GM19328 (cell line): ENCODE results near the gene NAPG.
"Not testable (repeated sequence)": the region's sequence is repeated elsewhere in the genome, so short reads cannot be mapped to it uniquely, and the experiment has no call there.

Experiments used
- ATAC-seq: cut with Tn5 transposase; IDR thresholded peaks from one replicate; pipeline ENCODE4 v1.9.1; 2021; ENCODE audit warnings: mild to moderate bottlenecking, moderate library complexity; ENCODE audit not compliant: unreplicated experiment

NAPG gene

DNA sequence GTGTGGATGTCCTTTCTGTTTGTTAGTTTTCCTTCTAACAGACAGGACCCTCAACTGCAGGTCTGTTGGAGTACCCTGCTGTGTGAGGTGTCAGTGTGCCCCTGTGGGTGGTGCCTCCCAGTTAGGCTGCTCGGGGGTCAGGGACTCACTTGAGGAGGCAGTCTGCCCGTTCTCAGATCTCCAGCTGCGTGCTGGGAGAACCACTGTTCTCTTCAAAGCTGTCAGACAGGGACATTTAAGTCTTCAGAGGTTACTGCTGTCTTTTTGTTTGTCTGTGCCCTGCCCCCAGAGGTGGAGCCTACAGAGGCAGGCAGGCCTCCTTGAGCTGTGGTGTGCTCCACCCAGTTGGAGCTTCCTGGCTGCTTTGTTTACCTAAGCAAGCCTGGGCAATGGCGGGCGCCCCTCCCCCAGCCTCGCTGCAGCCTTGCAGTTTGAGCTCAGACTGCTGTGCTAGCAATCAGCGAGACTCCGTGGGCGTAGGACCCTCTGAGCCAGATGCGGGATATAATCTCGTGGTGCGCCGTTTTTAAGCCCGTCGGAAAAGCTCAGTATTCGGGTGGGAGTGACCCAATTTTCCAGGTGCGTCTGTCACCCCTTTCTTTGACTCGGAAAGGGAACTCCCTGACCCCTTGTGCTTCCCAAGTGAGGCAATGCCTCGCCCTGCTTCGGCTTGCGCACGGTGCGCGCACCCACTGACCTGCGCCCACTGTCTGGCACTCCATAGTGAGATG, 52.2 kb downstream of the NAPG start:
- ATAC-seq, result not testable (repeated sequence)

DNA sequence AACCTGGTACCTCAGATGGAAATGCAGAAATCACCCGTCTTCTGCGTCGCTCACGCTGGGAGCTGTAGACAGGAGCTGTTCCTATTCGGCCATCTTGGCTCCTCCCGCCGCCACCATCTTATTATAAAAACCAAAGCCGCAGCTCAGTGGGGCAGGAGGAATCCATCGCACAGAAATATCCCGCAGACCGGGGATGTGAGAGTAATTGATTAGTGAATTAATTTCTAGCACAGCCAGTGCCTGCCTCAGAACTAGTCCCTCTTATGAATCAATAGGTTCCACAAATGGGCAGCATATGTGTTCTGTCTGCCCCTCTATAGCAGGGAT, 52.7 kb downstream of the NAPG start:
- ATAC-seq, result not testable (repeated sequence)

DNA sequence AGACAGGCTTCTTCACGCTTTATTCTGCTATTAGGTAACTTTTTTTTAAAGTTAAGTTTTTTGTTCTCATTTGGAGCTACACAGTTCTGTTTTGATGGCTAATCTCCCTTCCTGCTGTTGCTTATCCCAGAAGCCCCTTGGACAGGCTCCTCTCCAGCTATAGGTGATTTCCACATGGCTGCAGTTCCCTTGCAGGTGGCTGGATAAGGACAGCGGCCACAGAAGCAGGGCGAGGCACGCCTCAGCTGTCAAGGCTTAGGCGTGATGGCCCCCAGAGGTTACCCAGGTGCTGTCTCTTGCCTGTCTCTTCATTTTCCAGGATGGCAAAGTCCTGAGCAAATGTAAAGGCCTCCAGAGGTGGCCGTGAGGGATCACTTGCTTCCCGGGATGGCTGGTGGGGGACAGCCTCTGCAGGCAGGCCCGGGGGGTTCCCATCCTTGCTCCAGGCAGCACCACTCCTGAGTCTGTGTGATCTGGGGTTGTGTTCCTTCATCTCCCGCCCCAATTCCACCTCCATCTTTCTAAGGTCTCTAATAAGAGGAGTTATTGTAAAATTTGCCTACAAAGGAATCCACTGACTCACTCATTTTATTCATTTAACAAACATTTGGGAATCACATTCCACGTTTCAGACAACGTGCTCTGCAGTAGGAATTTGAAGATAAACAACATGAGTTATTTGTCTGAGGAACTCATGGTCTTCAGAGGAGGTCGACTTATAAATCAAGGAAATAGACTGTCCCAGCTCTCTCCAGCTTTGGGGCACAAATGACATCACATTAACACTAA, 53.4 kb downstream of the NAPG start:
- no peak for ATAC-seq

DNA sequence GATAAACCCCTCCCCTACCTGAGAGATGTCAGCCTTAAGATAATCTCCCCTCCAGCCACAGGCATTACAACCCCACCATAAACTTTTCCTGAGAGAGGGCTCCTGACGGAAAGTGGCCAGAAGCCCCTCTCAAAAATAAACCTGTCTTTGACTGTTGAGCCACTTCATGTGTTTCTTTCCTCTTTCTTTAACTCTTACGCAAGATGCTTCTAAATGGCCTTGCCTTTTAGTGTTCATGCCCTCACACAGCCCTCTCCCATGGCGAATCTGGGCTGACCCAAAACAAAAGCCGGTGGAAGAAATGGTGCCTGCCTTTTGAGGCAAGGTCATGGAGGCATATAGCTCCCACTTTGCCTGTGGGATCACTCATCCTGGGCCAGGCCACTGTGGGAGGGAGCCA, 54.4 kb downstream of the NAPG start:
- ATAC-seq, result no peak

DNA sequence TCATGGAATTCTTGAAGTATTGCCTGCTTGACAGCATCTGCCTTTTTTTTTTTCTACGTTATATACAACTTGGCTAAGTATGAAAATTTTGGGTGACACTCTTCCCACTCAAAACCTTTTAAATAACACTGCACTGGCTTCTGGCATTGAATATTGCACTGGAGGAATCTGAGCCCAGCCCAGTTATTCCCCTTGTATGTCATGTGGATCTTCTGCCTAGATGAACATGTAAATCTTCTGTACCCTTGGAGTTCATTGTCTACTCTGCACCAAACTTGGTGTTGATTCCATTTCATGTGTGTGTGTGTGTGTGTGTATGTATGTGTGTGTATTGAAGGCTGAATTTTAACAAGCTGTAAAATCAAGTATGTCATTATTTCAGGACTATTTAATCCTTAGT, 59.4 kb downstream of the NAPG start:
- no peak for ATAC-seq

DNA sequence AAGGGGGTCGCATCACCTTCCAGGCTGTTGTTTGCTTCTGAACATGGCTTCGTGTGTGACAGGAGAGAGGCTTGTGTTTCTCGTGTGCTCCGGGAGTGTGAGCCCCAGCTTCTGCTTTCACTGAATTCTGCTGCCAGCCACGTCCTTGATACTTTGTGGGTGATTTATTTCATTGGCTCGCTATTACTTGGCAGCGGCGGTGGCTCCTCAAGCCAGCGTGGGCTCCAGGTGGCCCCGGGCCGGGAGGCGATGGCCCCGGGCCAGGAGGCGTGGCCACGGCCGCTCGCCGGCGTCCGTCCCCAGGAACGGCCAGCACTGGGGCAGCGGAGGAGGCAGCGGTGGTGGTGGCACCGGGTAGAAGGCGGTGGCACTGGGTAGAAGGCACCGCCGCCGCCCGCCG, 63.1 kb downstream of the NAPG start:
- no peak for ATAC-seq

DNA sequence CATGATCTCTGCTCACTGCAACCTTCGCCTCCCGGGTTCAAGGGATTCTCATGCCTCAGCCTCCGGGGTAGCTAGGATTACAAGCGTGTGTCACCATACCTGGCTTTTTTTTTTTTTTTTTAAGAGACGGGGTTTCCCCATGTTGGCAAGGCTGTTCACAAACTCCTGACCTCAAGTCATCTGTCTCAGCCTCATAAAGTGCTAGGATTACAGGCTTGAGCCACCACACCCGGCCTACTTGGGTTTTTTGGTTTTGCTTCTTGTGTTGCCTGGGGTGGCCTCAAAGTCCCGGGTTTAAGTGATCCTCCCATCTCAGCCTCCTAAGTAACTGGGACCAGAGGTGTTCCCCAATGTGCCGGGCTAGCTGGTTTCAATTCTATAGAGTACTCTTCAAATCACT, 64.6 kb downstream of the NAPG start:
- no peak for ATAC-seq

DNA sequence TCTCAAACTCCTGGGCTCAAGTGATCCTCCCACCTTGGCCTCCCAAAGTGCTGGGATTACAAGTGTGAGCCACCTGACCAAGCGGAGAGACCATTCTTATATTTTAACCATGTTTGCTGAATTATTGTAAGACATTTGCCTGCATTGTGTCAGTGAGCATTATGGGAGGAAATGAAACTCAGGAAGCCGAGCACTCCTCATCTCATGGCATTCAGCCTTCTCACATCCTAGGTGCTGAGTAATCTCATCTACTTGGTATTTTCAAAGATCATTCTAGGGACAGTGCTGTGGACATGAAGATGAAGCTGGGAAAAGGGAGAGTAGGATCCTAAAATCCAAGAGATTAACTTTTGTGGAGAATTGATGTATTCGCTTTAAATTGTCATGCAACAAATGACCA, 66.1 kb downstream of the NAPG start:
- no peak for ATAC-seq

DNA sequence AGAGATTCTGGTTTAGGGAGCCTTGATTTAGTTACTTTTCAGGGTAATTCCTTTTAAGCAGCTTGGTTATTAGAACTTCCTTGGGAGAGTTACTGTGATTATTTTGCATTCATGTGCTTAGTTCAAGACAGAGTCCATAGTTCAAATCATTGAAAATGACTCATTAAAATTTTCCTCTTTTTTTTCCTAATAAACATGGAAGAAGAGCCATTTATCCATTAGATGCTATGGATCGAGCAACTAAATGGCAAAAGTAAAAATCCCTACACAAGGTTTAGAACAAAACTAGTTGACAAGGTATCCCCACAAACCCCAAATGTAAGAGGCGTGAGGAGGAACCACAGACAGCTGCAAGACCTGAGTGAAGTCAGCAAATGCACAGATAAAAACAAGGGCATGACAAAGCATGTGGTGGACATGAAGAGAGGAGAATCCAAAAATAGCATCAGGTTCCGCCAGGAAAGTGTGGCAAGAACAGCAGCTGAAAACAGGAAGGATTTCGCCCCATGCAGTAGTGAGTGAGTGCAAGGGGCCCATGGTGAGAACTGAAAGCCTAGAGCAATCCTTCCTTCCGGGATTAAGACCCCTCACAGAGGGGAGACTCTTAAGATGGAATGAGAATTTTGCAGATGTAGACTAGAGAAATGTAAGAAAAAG, 67.7 kb downstream of the NAPG start:
- ATAC-seq, result not testable (repeated sequence)

DNA sequence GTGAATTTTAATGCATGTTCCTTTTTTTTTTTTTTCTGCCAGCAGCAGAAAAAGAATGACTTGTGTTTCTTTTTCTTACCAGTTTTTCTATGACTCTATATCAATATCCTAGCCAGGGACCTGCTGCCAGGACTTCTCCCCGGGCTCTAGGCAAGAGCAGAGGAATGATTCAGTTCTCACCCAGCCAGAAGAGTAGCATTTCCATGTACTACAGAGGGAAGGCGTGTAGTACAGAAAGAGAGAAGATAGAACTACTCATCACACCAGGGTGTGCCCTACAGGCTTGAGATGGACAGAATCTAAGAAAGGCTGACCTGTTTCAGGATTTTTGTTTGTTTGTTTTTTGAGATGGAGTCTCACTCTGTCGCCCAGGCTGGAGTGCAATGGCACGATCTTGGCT, 70.1 kb downstream of the NAPG start:
- not testable (repeated sequence) for ATAC-seq

DNA sequence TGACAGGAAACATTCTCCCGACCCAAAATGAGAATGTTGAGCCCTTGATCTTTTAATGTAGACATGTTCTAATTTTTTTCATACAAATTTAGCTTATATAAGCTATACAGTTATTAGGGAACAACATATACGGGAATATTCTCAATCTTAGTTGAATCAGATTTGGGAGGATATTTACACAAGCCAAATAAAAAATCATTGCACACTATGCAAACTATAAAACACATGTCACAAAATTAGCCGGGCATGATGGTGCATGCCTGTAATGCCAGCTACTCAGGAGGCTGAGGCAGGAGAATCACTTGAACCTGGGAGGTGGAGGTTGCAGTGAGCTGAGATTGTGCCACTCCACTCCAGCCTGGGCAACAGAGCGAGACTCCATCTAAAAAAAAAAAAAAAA, 71.9 kb downstream of the NAPG start:
- ATAC-seq, result not testable (repeated sequence)

DNA sequence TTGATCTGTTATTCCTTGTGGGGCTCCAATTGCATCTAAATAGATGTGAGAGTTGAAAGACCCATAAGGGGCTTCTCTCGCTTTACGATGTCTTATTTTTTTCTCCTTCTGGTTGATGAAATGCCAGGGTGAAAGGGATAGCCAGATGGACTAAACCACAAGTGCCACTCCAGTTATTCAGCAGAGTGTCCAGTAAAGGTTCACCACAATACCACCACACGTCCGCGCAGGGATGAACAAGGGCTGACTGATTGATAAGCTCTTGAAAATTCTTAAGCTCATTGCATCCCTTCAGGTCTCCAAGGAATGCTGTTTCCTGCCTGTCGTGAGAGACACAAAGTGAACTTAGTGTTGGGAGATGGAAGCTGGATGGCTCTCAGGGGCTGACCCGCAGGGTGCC, 74.9 kb downstream of the NAPG start:
- ATAC-seq, result not testable (repeated sequence)
